CD4-positive, alpha-beta T cell treated with Interleukin-4 for 4 hours (primary cell): ENCODE measurements around the gene RELL1.

ENCODE experiments used
- DNase-seq: peaks from one replicate; pipeline ENCODE4 v3.0.0-alpha.2; 2020

The RELL1 gene

GRCh38 chr4:37591349-37591748, 94.8 kb downstream of the RELL1 start:
- DNase-seq: no peak

GRCh38 chr4:37590016-37590415, 96.2 kb downstream of the RELL1 start:
- no peak for DNase-seq

GRCh38 chr4:37588150-37588549, 98.0 kb downstream of the RELL1 start:
- DNase-seq: no peak

- no peak for DNase-seq
Observed at GRCh38 chr4:37586194-37586593, 100.0 kb downstream of the RELL1 start.

GRCh38 chr4:37584493-37585060, 101.6 kb downstream of the RELL1 start:
- DNase-seq: no peak

- DNase-seq: no peak
Observed at GRCh38 chr4:37584071-37584470, 102.1 kb downstream of the RELL1 start.

- no peak for DNase-seq
Observed at GRCh38 chr4:37573566-37573965, 112.6 kb downstream of the RELL1 start.

GRCh38 chr4:37568489-37568888, 117.7 kb downstream of the RELL1 start:
- no peak for DNase-seq

- DNase-seq: no peak
Observed at GRCh38 chr4:37567836-37568235, 118.3 kb downstream of the RELL1 start.

- no peak for DNase-seq
Observed at GRCh38 chr4:37562592-37562991, 123.6 kb downstream of the RELL1 start.

- DNase-seq: no peak
Observed at GRCh38 chr4:37561803-37562207, 124.4 kb downstream of the RELL1 start.

GRCh38 chr4:37561196-37561802, 124.9 kb downstream of the RELL1 start:
- no peak for DNase-seq
